Lower leg skin (tissue), 3 donors: ENCODE measurements around the gene TGFBR3.

Experiments
- POLR2A ChIP-seq, 2 donors: fragments of 450-650 bp; IDR thresholded peaks; one replicate each; pipeline ENCODE4 v1.6.1; 2016 to 2017; ENCODE audit warnings: antibody characterized with exemption in 2 of 2, mild to moderate bottlenecking in 1 of 2, moderate library complexity in 1 of 2
- TF ChIP-seq, protein P1 (sequence below), 3 donors: fragments of 450-650 bp; IDR thresholded peaks; one replicate each; pipeline ENCODE4 v1.5.1; 2016; ENCODE audit warnings: antibody characterized with exemption in 3 of 3, mild to moderate bottlenecking in 3 of 3, moderate library complexity in 2 of 3

DNA sequence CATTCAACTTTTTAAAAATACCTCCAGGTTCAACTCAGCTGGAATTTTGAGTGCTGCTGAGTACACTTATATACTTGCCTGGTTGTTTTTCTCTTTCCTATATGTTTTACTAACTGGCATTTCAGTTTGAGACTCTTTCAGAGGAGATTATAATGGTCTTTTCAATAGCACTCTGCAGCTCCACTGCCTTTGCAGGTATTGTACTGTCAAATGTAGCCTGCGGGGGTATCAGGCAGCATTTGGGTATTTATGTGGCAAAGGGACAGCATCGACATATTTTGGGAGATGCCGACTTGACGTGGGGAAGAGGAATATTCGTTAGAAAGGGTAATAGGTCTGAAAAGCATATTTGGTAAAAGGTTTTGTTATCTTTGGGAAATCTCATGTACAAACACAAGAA is 11.1 kb upstream of the TGFBR3 start:
- TF ChIP-seq, protein P1, sequence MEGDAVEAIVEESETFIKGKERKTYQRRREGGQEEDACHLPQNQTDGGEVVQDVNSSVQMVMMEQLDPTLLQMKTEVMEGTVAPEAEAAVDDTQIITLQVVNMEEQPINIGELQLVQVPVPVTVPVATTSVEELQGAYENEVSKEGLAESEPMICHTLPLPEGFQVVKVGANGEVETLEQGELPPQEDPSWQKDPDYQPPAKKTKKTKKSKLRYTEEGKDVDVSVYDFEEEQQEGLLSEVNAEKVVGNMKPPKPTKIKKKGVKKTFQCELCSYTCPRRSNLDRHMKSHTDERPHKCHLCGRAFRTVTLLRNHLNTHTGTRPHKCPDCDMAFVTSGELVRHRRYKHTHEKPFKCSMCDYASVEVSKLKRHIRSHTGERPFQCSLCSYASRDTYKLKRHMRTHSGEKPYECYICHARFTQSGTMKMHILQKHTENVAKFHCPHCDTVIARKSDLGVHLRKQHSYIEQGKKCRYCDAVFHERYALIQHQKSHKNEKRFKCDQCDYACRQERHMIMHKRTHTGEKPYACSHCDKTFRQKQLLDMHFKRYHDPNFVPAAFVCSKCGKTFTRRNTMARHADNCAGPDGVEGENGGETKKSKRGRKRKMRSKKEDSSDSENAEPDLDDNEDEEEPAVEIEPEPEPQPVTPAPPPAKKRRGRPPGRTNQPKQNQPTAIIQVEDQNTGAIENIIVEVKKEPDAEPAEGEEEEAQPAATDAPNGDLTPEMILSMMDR (IDR thresholded peaks at IDR 0.05), result no peak
- TF ChIP-seq POLR2A (IDR thresholded peaks at IDR 0.05), result no peak
